Measurements from ENCODE around the gene GSTO2. TPM values are rescaled to one million over a fixed set of nuclear protein-coding genes. Genes with fewer than 3 reads are reported as not detected.

Gene GSTO2
- total RNA-seq, 1 donor from 2014 or later: 5.9 TPM

DNA sequence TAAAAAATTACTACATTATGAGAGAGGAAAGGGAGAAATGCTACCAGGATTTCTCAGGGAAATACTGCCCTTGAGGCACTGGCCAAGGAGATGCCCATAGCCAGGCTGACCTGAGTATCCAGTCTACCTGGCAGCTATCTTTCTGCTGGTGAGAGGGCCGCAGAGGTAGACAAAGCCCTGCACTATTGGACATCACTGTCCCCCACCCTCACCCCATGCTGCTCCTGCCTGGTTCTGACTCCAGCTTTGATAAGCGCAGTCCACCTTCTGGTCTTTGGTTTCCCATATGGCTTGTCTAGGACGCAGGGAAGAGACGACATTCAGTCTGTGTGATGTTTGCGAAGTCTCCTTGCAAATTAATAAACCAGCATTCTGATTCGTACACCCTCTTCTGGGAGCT, 65.6 kb downstream of the GSTO2 start:
- peaks cover 17% of the 10 kb centered on the region for H3K36me3 Mint-ChIP-seq (ENCODE audit: low read depth, unreplicated experiment)
- TF ChIP-seq, protein P1, sequence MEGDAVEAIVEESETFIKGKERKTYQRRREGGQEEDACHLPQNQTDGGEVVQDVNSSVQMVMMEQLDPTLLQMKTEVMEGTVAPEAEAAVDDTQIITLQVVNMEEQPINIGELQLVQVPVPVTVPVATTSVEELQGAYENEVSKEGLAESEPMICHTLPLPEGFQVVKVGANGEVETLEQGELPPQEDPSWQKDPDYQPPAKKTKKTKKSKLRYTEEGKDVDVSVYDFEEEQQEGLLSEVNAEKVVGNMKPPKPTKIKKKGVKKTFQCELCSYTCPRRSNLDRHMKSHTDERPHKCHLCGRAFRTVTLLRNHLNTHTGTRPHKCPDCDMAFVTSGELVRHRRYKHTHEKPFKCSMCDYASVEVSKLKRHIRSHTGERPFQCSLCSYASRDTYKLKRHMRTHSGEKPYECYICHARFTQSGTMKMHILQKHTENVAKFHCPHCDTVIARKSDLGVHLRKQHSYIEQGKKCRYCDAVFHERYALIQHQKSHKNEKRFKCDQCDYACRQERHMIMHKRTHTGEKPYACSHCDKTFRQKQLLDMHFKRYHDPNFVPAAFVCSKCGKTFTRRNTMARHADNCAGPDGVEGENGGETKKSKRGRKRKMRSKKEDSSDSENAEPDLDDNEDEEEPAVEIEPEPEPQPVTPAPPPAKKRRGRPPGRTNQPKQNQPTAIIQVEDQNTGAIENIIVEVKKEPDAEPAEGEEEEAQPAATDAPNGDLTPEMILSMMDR (IDR thresholded peaks at IDR 0.05; ENCODE audit: unreplicated experiment): no peak
- H3K27me3 Mint-ChIP-seq (ENCODE audit: unreplicated experiment): peaks cover 7% of the 10 kb centered on the region
- no peaks in the 10 kb centered on the region for H3K9me3 Mint-ChIP-seq (ENCODE audit: unreplicated experiment)
- H3K4me1 Mint-ChIP-seq (ENCODE audit: unreplicated experiment): peaks cover 53% of the 10 kb centered on the region
- H3K4me3 Mint-ChIP-seq (ENCODE audit: unreplicated experiment): no peak overlapping the region
- H3K27ac Mint-ChIP-seq (ENCODE audit: unreplicated experiment): no peak overlapping the region
- DNase-seq (ENCODE audit: low spot score): no peak

DNA sequence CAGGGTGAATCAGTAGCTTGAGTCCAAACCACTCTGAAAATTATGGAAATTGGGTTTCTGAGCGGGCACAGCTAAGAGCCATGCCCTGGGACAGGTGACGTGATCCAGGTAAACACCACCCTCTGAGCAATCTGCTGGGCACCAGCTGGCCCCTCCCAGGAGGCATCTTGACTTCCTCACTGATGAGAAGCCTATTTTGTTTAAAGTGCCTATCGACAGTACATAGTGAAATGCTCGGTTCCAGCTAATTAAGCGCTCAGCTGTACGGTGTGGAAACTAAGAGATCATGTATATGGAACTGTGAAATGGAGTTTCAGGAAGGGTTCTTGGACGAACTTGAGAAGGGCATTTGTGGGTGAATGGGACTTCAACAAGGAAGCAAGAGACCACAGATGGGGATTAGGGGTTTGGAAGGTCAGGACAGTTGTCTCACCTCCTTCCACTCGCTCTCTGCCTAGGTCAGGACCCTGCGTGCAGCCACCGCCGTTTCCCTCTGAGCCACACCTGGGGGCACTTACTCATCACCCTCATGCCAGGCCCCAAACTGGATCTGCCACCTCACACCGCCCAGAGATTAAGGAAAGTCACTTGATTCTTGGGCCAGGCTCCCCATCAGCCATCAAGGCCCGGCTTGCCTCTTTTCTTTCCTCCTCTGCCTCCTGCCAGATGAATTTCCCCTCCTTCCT, 66.1 kb downstream of the GSTO2 start:
- no peak overlapping the region for H3K4me3 Mint-ChIP-seq (ENCODE audit: unreplicated experiment)
- H3K27ac Mint-ChIP-seq (ENCODE audit: unreplicated experiment): peak overlapping the region; percentile 45
- no peak for DNase-seq (ENCODE audit: low spot score)
- TF ChIP-seq, protein P1 (IDR thresholded peaks at IDR 0.05; ENCODE audit: unreplicated experiment): no peak
- H3K9me3 Mint-ChIP-seq (ENCODE audit: unreplicated experiment): no peaks in the 10 kb centered on the region
- H3K4me1 Mint-ChIP-seq (ENCODE audit: unreplicated experiment): peaks cover 58% of the 10 kb centered on the region
- H3K36me3 Mint-ChIP-seq (ENCODE audit: low read depth, unreplicated experiment): peaks cover 17% of the 10 kb centered on the region
- H3K27me3 Mint-ChIP-seq (ENCODE audit: unreplicated experiment): peaks cover 8% of the 10 kb centered on the region

DNA sequence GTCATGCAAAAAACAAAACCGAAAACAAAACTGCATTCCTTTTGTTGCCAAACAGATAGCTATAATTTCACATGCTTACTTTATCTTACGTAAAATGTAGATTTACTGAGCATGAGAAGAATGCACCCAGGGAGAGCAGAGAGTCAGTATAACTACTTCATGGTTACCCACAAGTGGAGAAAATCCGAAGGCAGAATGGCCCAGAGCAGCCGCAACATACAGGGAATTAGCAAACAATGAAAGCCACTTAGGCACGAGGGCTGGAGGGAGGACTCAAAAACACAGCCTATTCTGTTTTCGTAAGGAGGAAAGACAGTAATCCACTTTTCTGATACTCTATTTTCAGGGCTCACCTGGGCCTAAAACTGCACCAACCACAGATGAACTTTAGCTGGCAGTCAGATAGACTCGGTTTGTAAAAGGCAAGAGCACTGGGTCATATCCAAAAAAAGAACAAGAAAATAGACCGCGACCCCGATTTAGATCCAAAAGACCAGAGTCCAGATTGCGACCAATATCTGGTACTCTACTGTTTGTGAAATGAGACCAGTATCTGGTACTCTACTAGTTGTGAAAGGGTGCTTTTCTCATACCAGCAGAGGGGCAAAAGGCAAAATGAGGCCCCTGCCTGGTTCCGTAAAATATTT, 68.0 kb downstream of the GSTO2 start:
- Mint-ChIP-seq H3K36me3 (ENCODE audit: low read depth, unreplicated experiment) (peaks cover 13% of the 10 kb centered on the region), H3K27me3 (ENCODE audit: unreplicated experiment) (peaks cover 8% of the 10 kb centered on the region), H3K4me3 (ENCODE audit: unreplicated experiment) (peak overlapping the region; percentile 97), H3K4me1 (ENCODE audit: unreplicated experiment) (peaks cover 44% of the 10 kb centered on the region), H3K9me3 (ENCODE audit: unreplicated experiment) (no peaks in the 10 kb centered on the region), H3K27ac (ENCODE audit: unreplicated experiment) (peak overlapping the region; percentile 93)
- TF ChIP-seq, protein P1 (IDR thresholded peaks at IDR 0.05; ENCODE audit: unreplicated experiment): no peak
- no peak for DNase-seq (ENCODE audit: low spot score)

DNA sequence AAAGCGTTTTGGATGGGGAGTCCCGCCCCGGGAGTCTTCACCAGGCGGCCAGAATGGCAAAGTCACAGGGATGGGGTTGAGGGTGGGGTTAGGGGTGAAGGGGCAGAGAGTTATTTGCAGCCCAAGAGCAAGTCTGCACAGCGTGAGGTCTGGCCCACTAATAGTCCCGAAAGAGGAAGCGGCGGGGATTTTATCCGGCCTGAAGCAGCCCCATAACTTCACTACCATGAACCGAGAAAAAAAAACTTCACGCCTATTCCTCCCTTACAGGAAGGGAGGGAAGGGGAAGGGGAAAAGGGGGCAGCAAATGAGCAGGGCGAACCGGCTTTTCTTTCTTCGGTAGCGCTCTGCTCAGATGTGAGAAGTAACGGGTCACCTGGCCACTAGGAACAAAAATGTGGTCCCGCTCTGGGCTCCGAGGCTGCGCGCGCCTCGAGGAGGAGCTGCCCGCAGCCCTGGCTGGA, 68.6 kb downstream of the GSTO2 start:
- Mint-ChIP-seq H3K4me1 (ENCODE audit: unreplicated experiment) (peaks cover 42% of the 10 kb centered on the region), H3K27me3 (ENCODE audit: unreplicated experiment) (peaks cover 8% of the 10 kb centered on the region), H3K9me3 (ENCODE audit: unreplicated experiment) (no peaks in the 10 kb centered on the region), H3K4me3 (ENCODE audit: unreplicated experiment) (peak overlapping the region; percentile 97), H3K36me3 (ENCODE audit: low read depth, unreplicated experiment) (peaks cover 13% of the 10 kb centered on the region), H3K27ac (ENCODE audit: unreplicated experiment) (peak overlapping the region; percentile 67)
- DNase-seq (ENCODE audit: low spot score): peak; percentile 59
- TF ChIP-seq, protein P1 (IDR thresholded peaks at IDR 0.05; ENCODE audit: unreplicated experiment): no peak

Data from endothelial cell (in vitro differentiated cells).